Measurements from ENCODE around the gene NAA10. TPM values are rescaled to one million over a fixed set of nuclear protein-coding genes. Genes with fewer than 3 reads are reported as not detected.

The NAA10 gene
- total RNA-seq, 1 experiment from 2014 or later = 124 TPM

DNA sequence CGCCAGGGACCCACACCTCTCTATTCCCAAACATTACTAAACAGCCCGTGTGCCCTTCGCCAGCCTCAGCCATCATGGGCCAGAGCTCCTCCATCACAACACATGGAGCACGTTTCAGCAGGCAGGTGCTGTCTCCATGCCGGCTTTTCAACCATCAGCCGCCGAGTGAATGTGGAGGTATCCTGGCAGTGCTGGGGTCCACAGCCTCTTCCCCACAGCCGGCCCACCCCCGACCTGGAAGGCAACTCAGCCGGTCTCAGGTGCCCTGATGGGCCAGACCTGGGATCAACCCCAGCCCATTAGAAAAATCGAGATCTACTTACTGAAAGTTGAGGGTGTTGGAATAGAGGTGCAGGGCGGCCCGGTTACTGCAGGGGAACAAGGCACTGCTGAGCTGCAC is 3.1 kb downstream of the NAA10 start:
- Histone ChIP-seq H3K36me3 (ENCODE audit: control insufficient read depth in 1 of 2, insufficient read depth in 2 of 2, low read length in 2 of 2) (peaks cover 0 to 5% of the 10 kb centered on the region in 2 experiments; a peak in 2 of 4 replicates), H3K4me3 (replicated peaks in 1 of 2; ENCODE audit: low read depth in 1 of 2, low read length in 2 of 2) (no peak overlapping the region), H3K9me3 (ENCODE audit: control insufficient read depth in 1 of 2, insufficient read depth in 1 of 2, low read depth in 1 of 2, low read length in 2 of 2) (no peaks in the 10 kb centered on the region), H3K27ac (ENCODE audit: low read depth, low read length) (no peak overlapping the region), H3K79me2 (ENCODE audit: insufficient read depth, low read length) (peaks cover 30% of the 10 kb centered on the region), H3K4me1 (ENCODE audit: control insufficient read depth in 1 of 2, insufficient read depth in 2 of 2, low read length in 2 of 2) (peaks cover 16 to 32% of the 10 kb centered on the region in 2 experiments), H3K4me2 (ENCODE audit: low read length) (no peak overlapping the region), H2AFZ (ENCODE audit: low read depth, low read length, poor library complexity, severe bottlenecking) (no peak overlapping the region), H3K27me3 (ENCODE audit: insufficient read depth, low read length) (no peaks in the 10 kb centered on the region), H4K20me1 (ENCODE audit: insufficient read depth) (no peaks in the 10 kb centered on the region), H3K9ac (ENCODE audit: low read length) (no peak overlapping the region), H3K9me2 (ENCODE audit: insufficient read depth) (no peaks in the 10 kb centered on the region)
- TF ChIP-seq EGR1 (IDR thresholded peaks at IDR 0.05; ENCODE audit: low read depth) = no peak
- TF ChIP-seq CBX3 (IDR thresholded peaks at IDR 0.05; ENCODE audit: low read depth) = no peak
- TF ChIP-seq RAD21 (IDR thresholded peaks at IDR 0.05; ENCODE audit: low read depth) = no peak
- no peak for TF ChIP-seq POLR2A (IDR thresholded peaks at IDR 0.05; ENCODE audit: borderline replicate concordance, extremely low read depth, insufficient read depth, insufficient read length)
- TF ChIP-seq, protein P1, sequence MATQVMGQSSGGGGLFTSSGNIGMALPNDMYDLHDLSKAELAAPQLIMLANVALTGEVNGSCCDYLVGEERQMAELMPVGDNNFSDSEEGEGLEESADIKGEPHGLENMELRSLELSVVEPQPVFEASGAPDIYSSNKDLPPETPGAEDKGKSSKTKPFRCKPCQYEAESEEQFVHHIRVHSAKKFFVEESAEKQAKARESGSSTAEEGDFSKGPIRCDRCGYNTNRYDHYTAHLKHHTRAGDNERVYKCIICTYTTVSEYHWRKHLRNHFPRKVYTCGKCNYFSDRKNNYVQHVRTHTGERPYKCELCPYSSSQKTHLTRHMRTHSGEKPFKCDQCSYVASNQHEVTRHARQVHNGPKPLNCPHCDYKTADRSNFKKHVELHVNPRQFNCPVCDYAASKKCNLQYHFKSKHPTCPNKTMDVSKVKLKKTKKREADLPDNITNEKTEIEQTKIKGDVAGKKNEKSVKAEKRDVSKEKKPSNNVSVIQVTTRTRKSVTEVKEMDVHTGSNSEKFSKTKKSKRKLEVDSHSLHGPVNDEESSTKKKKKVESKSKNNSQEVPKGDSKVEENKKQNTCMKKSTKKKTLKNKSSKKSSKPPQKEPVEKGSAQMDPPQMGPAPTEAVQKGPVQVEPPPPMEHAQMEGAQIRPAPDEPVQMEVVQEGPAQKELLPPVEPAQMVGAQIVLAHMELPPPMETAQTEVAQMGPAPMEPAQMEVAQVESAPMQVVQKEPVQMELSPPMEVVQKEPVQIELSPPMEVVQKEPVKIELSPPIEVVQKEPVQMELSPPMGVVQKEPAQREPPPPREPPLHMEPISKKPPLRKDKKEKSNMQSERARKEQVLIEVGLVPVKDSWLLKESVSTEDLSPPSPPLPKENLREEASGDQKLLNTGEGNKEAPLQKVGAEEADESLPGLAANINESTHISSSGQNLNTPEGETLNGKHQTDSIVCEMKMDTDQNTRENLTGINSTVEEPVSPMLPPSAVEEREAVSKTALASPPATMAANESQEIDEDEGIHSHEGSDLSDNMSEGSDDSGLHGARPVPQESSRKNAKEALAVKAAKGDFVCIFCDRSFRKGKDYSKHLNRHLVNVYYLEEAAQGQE (IDR thresholded peaks at IDR 0.05; ENCODE audit: low read depth) = no peak
- TF ChIP-seq POLR2AphosphoS5 (IDR thresholded peaks at IDR 0.05; ENCODE audit: low read depth, low read length) = no peak
- TF ChIP-seq, protein P2, sequence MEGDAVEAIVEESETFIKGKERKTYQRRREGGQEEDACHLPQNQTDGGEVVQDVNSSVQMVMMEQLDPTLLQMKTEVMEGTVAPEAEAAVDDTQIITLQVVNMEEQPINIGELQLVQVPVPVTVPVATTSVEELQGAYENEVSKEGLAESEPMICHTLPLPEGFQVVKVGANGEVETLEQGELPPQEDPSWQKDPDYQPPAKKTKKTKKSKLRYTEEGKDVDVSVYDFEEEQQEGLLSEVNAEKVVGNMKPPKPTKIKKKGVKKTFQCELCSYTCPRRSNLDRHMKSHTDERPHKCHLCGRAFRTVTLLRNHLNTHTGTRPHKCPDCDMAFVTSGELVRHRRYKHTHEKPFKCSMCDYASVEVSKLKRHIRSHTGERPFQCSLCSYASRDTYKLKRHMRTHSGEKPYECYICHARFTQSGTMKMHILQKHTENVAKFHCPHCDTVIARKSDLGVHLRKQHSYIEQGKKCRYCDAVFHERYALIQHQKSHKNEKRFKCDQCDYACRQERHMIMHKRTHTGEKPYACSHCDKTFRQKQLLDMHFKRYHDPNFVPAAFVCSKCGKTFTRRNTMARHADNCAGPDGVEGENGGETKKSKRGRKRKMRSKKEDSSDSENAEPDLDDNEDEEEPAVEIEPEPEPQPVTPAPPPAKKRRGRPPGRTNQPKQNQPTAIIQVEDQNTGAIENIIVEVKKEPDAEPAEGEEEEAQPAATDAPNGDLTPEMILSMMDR (IDR thresholded peaks at IDR 0.05 in 2 of 3, conservative IDR thresholded peaks at IDR 0.05 in 1 of 3; ENCODE audit: borderline replicate concordance in 1 of 3, insufficient read depth in 1 of 3, low read depth in 2 of 3, low read length in 2 of 3) = no peak
- TF ChIP-seq, protein P3, sequence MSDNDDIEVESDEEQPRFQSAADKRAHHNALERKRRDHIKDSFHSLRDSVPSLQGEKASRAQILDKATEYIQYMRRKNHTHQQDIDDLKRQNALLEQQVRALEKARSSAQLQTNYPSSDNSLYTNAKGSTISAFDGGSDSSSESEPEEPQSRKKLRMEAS (IDR thresholded peaks at IDR 0.05) = no peak
- ChIA-PET CTCF (no interaction called here), RAD21 (ENCODE audit: low non-redundant PET in 1 of 2, low total read pairs in 2 of 2, uncharacterized antibody in 2 of 2, unreplicated experiment in 2 of 2) (no interaction called here), POLR2A (no interaction called here)
- intact Hi-C loops (cut with micrococcal nuclease) = no loop called here
- no TSS peak for BruUV-seq (replicated peaks)
- no peak for ATAC-seq
- DNase-seq (ENCODE audit: low read depth, low spot score) = no peak
